Activated CD8-positive, alpha-beta T cell treated with anti-CD3 and anti-CD28 coated beads for 36 hours (primary cell): ENCODE measurements around the gene NEXMIF. TPM values are rescaled to one million over a fixed set of nuclear protein-coding genes. Genes with fewer than 3 reads are reported as not detected.
"Not testable (repeated sequence)": the region's sequence is repeated elsewhere in the genome, so short reads cannot be mapped to it uniquely, and the experiment has no call there.

Experiments
- ATAC-seq: fragments of 200-7000 bp; cut with Tn5 transposase; one replicate; pipeline ENCODE4 v1.10.0; 2021; ENCODE audit warnings: mild to moderate bottlenecking, moderate library complexity
- CTCF ChIA-PET: fragments of 350-600 bp; sonication (Branson Sonifier 250); formaldehyde crosslinking; loops from one replicate; lab custom pipeline; 2021; ENCODE audit warnings: antibody characterized with exemption; lab: Charles Lee
- POLR2A ChIA-PET: fragments of 350-600 bp; sonication (Branson Sonifier 250); formaldehyde crosslinking; loops from one replicate; lab custom pipeline; 2021; ENCODE audit warnings: antibody characterized with exemption; lab: Charles Lee
- DNase-seq: peaks from one replicate; pipeline ENCODE4 v3.0.0-alpha.2; 2020
- H3K27ac Mint-ChIP-seq: one replicate; pipeline ENCODE4 v1.8.0; 2021; ENCODE audit warnings: mild to moderate bottlenecking, mixed read lengths
- H3K27me3 Mint-ChIP-seq: one replicate; pipeline ENCODE4 v1.8.0; 2021; ENCODE audit warnings: mixed read lengths
- H3K36me3 Mint-ChIP-seq: one replicate; pipeline ENCODE4 v1.8.0; 2021; ENCODE audit warnings: low read depth, mixed read lengths
- H3K4me1 Mint-ChIP-seq: one replicate; pipeline ENCODE4 v1.8.0; 2021; ENCODE audit warnings: low read depth, mixed read lengths
- H3K4me3 Mint-ChIP-seq: one replicate; pipeline ENCODE4 v1.8.0; 2021; ENCODE audit warnings: mild to moderate bottlenecking, moderate library complexity, mixed read lengths
- H3K9me3 Mint-ChIP-seq: one replicate; pipeline ENCODE4 v1.8.0; 2021; ENCODE audit warnings: mixed read lengths
- CTCF ChIP-seq: fragments of 200-600 bp; IDR thresholded peaks from one replicate; pipeline ENCODE4 v1.8.0; 2022; ENCODE audit warnings: antibody characterized with exemption, mild to moderate bottlenecking
- intact Hi-C: fragments of 100-400 bp; cut with micrococcal nuclease; formaldehyde crosslinking; loops from one replicate; pipeline ENCODE4 v1.10.0; 2022
- total RNA-seq, 2 experiments: library from RNA; stranded (reverse); gene quantifications; one replicate each; pipeline ENCODE4 v1.2.3, GENCODE V29; 2021

NEXMIF gene
- total RNA-seq, 2 experiments from 2014 or later = 0.49 to 0.79 TPM

- ChIA-PET POLR2A (no interaction called here), CTCF (no interaction called here)
- Mint-ChIP-seq H3K4me3 (no peak overlapping the region), H3K9me3 (no peaks in the 10 kb centered on the region), H3K27me3 (no peaks in the 10 kb centered on the region), H3K36me3 (no peaks in the 10 kb centered on the region), H3K4me1 (no peaks in the 10 kb centered on the region), H3K27ac (no peak overlapping the region)
- DNase-seq = no peak
- TF ChIP-seq CTCF = no peak
- intact Hi-C loops = no loop called here
- no peak for ATAC-seq
These were observed 22.4 kb downstream of the NEXMIF start for GRCh38 chrX:74902806-74903205.

- no peak for TF ChIP-seq CTCF
- no peak for ATAC-seq
- H3K4me3 Mint-ChIP-seq = no peak overlapping the region
These were observed 32.7 kb downstream of the NEXMIF start for GRCh38 chrX:74892561-74892960.

GRCh38 chrX:74890676-74891430 is 34.4 kb downstream of the NEXMIF start:
- no peak overlapping the region for H3K4me3 Mint-ChIP-seq
- TF ChIP-seq CTCF = no peak
- ChIA-PET POLR2A (no interaction called here), CTCF (no interaction called here)
- ATAC-seq (no peak), DNase-seq (no peak)
- no peaks in the 10 kb centered on the region for H3K9me3 Mint-ChIP-seq
- intact Hi-C loops = no loop called here
- H3K4me1 Mint-ChIP-seq = no peaks in the 10 kb centered on the region
- H3K27ac Mint-ChIP-seq = no peak overlapping the region
- H3K27me3 Mint-ChIP-seq = peaks cover 2% of the 10 kb centered on the region
- no peaks in the 10 kb centered on the region for H3K36me3 Mint-ChIP-seq

More at GRCh38 chrX:74892561-74892960, 32.7 kb downstream of the NEXMIF start:
- H3K27ac Mint-ChIP-seq = no peak overlapping the region
- ChIA-PET POLR2A (no interaction called here), CTCF (no interaction called here)
- intact Hi-C loops = no loop called here
- no peak for DNase-seq
- peaks cover 2% of the 10 kb centered on the region for H3K27me3 Mint-ChIP-seq
- H3K4me1 Mint-ChIP-seq = no peaks in the 10 kb centered on the region
- H3K36me3 Mint-ChIP-seq = no peaks in the 10 kb centered on the region
- no peaks in the 10 kb centered on the region for H3K9me3 Mint-ChIP-seq

GRCh38 chrX:74882383-74882782 is 42.9 kb downstream of the NEXMIF start:
- H3K9me3 Mint-ChIP-seq, H3K36me3 Mint-ChIP-seq, intact Hi-C loops, POLR2A ChIA-PET, H3K4me1 Mint-ChIP-seq, ATAC-seq, H3K27ac Mint-ChIP-seq, H3K4me3 Mint-ChIP-seq, DNase-seq, H3K27me3 Mint-ChIP-seq, CTCF ChIA-PET: not testable (repeated sequence)

GRCh38 chrX:74865725-74866124 is 59.5 kb downstream of the NEXMIF start:
- Mint-ChIP-seq H3K4me3 (no peak overlapping the region), H3K27ac (no peak overlapping the region), H3K36me3 (peaks cover 3% of the 10 kb centered on the region), H3K4me1 (no peaks in the 10 kb centered on the region), H3K27me3 (no peaks in the 10 kb centered on the region), H3K9me3 (peaks cover 15% of the 10 kb centered on the region)
- ATAC-seq (no peak), DNase-seq (no peak)
- TF ChIP-seq CTCF = no peak
- ChIA-PET CTCF (no interaction called here), POLR2A (no interaction called here)
- intact Hi-C loops = no loop called here
